Upper lobe of right lung (tissue), 1 donor: Measurements from ENCODE around the gene SLC35F3. TPM values are rescaled to one million over a fixed set of nuclear protein-coding genes. Genes with fewer than 3 reads are reported as not detected.

Source experiments
- ATAC-seq: fragments of 200-7000 bp; cut with Tn5 transposase; one replicate; pipeline ENCODE4 v1.9.1; 2020; ENCODE audit warnings: mild to moderate bottlenecking, moderate library complexity
- DNase-seq: peaks from one replicate; pipeline ENCODE4 v3.0.0-alpha.2; 2020
- H3K27ac ChIP-seq: fragments of 200-600 bp; one replicate; pipeline ENCODE4 v1.8.0; 2022
- H3K27me3 ChIP-seq: fragments of 200-600 bp; one replicate; pipeline ENCODE4 v1.8.0; 2022; ENCODE audit warnings: mild to moderate bottlenecking
- H3K36me3 ChIP-seq: fragments of 200-600 bp; one replicate; pipeline ENCODE4 v1.8.0; 2022
- H3K4me1 ChIP-seq: fragments of 200-600 bp; one replicate; pipeline ENCODE4 v1.8.0; 2022
- H3K4me3 ChIP-seq: fragments of 200-600 bp; one replicate; pipeline ENCODE4 v1.8.0; 2022; ENCODE audit warnings: mild to moderate bottlenecking
- H3K9me3 ChIP-seq: fragments of 200-600 bp; one replicate; pipeline ENCODE4 v1.8.0; 2022
- CTCF ChIP-seq: fragments of 200-600 bp; IDR thresholded peaks from one replicate; pipeline ENCODE4 v1.8.0; 2022; ENCODE audit warnings: antibody characterized with exemption
- intact Hi-C: fragments of 100-400 bp; cut with DNase I; formaldehyde crosslinking; loops from one replicate; pipeline ENCODE4 v1.11.0; 2022
- total RNA-seq: library from RNA; stranded (reverse); fragmentation: NEBNext Ultra II Directional; extraction: Animal tissue kit (Norgen Biotek cat#: 25700); gene quantifications from one replicate; pipeline ENCODE4 v1.2.1, GENCODE V29; 2021
- donor health status: DM: no; HTN: yes; CAD: no; lungs with severe emphysema.

Gene SLC35F3
- total RNA-seq, 1 donor from 2014 or later, result 0.29 TPM

- no peaks in the 10 kb centered on the region for H3K36me3 ChIP-seq
- no peak for TF ChIP-seq CTCF
- H3K27ac ChIP-seq, result no peak overlapping the region
- DNase-seq, result no peak
- no peaks in the 10 kb centered on the region for H3K9me3 ChIP-seq
- no peaks in the 10 kb centered on the region for H3K4me1 ChIP-seq
- H3K4me3 ChIP-seq, result no peak overlapping the region
- no peaks in the 10 kb centered on the region for H3K27me3 ChIP-seq
- intact Hi-C loops, result no loop called here
- no peak for ATAC-seq
Measured at GRCh38 chr1:234083460-234083859, 179.0 kb downstream of the SLC35F3 start.

DNA sequence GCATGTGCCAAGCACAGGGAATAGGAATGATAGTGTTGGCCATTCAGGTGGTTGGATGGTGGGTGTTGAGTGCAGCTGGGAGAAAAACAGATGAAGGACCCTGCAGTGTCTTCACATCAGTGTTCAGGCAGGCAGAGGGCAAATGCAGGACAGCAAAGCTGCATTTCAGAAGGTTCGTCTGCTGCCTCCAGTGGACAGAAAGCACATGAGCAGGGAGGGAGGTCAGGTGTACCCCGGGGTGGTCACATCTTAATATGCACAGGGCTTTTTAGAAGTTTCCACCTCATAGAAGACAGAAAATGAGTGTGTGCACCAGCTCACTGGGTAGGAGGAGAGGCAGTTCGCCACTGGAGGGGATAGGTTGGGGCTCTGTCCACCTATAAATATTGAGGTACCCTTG, 184.9 kb downstream of the SLC35F3 start:
- Histone ChIP-seq H3K4me1 (peaks cover 4% of the 10 kb centered on the region), H3K27ac (no peak overlapping the region), H3K9me3 (no peaks in the 10 kb centered on the region), H3K4me3 (no peak overlapping the region), H3K36me3 (no peaks in the 10 kb centered on the region), H3K27me3 (no peaks in the 10 kb centered on the region)
- no peak for DNase-seq
- no peak for ATAC-seq
- intact Hi-C loops, result no loop called here
- TF ChIP-seq CTCF, result no peak

DNA sequence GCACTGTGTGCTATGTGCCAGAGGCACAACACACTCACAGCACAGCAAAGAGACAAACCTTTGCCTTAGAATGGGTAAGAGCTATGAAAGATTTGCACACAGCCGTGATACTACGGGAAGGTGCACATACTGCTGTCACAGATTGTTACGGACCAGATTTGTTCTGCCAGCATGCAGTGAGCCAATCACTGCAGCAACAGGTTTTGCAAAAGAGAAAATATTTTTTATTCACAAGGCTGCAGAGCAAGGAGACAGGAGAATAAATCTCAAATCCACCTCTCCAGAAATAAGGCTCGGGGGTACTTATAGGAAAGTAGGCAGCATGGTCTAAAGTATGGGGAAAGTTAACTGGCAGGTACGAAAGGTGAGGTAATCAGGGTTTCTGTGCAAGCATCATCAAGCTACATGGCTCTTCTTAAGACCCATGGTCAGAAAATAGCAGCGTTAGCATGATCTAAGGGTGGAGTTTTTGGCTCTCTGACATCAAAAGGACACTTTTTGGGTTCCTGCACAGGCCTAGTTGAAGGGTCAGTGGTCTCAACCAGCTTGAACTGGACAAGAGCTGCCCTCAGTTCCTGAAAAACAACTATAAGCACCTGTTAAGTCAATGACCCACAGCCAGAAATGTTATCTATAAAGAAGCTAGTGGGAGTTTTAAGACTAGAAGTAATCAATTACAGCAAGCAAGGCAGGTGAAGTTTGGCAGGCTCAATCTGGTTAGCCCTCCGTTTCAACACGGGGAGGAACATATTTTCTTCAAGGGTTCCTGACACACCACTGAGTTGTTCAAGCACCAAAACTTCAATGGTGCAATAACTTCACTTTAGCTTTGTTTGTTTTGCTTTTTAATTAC, 186.0 kb downstream of the SLC35F3 start:
- H3K27ac ChIP-seq, result peak overlapping the region; percentile 33
- no peaks in the 10 kb centered on the region for H3K9me3 ChIP-seq
- intact Hi-C loops, result no loop called here
- no peaks in the 10 kb centered on the region for H3K27me3 ChIP-seq
- no peak for TF ChIP-seq CTCF
- ATAC-seq (peak; percentile 72), DNase-seq (no peak)
- H3K4me1 ChIP-seq, result peaks cover 4% of the 10 kb centered on the region
- H3K36me3 ChIP-seq, result no peaks in the 10 kb centered on the region
- no peak overlapping the region for H3K4me3 ChIP-seq

DNA sequence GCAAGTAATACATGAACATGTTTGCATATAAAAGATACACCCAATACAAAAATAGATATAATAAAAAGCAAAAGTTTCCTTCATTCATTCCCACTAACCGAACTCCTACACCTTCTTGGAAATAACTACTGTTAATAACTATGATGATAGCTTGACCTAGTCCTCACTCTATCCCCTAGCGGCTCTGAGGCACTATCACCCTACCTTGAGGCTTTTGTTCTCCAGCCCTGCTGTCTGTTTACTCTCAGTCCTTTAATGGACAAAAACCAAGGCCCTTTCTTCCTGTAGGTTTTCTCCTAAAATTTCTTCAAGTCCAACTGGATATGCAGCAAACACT, 186.6 kb downstream of the SLC35F3 start:
- Histone ChIP-seq H3K4me3 (no peak overlapping the region), H3K9me3 (no peaks in the 10 kb centered on the region), H3K36me3 (no peaks in the 10 kb centered on the region), H3K27ac (no peak overlapping the region), H3K4me1 (peaks cover 4% of the 10 kb centered on the region), H3K27me3 (no peaks in the 10 kb centered on the region)
- ATAC-seq (peak; percentile 17), DNase-seq (no peak)
- TF ChIP-seq CTCF, result no peak
- intact Hi-C loops, result no loop called here

GRCh38 chr1:234091876-234092275, 187.4 kb downstream of the SLC35F3 start:
- ATAC-seq (peak; percentile 34), DNase-seq (no peak)
- intact Hi-C loops, result no loop called here
- no peak overlapping the region for H3K27ac ChIP-seq
- no peak overlapping the region for H3K4me3 ChIP-seq
- no peaks in the 10 kb centered on the region for H3K27me3 ChIP-seq
- H3K4me1 ChIP-seq, result peaks cover 4% of the 10 kb centered on the region
- H3K9me3 ChIP-seq, result no peaks in the 10 kb centered on the region
- no peaks in the 10 kb centered on the region for H3K36me3 ChIP-seq
- TF ChIP-seq CTCF, result no peak
